NCI-H2171 treated with DMSO at 0.1 percent for 48 hours (cell line): Measurements from ENCODE around the gene CDH1.

Experiments used
- DNase-seq: peaks from one replicate; lab custom pipeline; 2025; lab: John Stamatoyannopoulos, UW

Gene CDH1

DNA sequence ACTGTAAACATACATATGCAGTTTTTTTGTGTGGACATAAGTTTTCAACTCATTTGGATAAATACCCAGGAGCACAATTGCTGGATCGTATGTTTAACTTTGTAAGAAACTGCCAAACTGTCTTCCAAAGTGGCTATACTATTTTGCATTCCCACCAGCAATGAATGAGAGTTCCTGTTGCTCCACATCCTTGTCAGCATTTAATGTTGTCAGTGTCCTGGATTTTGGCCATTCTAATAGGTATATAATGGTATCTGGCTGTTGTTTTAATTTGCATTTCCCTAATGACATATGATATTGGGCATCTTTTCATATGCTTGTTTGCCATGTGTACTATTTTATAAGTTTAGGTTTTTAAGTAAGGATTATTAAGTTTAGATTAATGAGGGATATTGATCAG is 120.4 kb downstream of the CDH1 start:
- DNase-seq, result no peak

GRCh38 chr16:68859828-68860227 is 122.7 kb downstream of the CDH1 start:
- no peak for DNase-seq

DNA sequence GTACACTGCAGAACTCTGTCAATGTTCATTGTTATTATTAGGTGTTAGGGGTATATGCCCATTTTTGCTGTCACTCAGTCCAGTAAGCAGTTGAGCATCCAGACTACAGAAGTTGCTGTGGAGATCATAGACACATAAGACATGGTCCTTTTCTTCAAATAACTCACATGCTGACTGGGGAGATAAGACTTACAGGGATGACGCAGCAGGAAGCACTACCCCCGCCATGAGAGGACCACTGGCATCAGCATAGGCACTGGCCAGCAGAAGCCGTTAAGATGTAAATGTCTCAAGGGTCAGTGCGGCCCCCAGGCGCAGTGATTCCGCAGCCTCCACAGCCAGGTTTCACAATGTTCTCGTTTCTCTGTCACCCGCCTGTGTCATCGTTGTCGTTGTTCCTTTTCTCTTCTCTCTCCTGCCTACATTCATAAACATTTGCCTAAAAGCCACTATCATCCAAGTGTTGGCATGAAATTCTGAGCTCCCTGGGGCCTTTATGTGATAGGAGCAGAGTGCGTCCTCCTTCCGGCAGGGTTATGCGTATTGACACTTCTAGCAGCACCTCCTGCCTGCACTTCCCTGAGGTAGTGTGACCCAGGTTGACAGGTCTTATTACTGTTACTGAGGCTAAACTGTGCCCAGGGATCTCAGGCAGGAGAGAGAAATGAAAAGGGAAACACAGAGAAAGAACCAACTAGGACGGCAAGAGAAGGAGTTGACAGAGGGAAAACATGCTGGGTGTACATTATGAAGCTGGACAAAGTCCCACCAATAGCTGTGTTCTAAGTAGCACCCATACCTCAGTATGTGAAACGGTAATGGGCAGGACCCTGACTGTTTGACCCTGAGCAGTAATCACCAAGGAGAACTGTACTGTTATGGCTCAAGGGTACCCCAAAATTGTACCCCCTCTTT is 124.1 kb downstream of the CDH1 start:
- DNase-seq, result no peak

GRCh38 chr16:68866933-68867332 is 129.8 kb downstream of the CDH1 start:
- peak; percentile 85 for DNase-seq

DNA sequence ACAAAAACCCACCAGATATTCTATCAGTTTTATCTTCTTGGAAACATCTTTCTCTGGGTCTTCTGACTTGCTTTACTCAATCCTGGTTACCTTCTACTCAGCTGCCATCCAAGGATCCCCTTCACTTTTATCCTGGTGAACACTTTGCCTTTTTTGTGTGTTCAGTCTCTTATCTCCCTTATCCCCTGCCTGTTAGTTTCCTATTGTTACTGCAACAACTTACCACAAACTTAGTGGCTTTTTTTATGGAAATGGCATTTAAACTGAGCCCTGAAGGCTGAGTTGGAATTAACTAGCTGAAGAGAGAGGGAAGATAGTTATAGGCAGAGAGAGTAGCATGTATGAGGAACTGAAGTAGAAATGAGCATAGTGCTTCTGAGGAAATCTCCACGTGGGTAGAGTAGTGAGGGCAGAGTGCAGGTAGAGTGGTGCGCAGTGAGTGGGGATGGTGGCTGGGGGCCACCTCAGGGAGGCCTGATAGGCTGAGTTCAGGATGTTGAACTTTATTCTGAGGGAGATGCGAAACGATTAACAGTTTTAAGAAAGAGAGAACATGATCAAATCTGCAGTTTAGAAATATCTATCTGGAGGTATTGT is 132.5 kb downstream of the CDH1 start:
- DNase-seq, result no peak

GRCh38 chr16:68873635-68874471 is 136.8 kb downstream of the CDH1 start:
- DNase-seq, result no peak

DNA sequence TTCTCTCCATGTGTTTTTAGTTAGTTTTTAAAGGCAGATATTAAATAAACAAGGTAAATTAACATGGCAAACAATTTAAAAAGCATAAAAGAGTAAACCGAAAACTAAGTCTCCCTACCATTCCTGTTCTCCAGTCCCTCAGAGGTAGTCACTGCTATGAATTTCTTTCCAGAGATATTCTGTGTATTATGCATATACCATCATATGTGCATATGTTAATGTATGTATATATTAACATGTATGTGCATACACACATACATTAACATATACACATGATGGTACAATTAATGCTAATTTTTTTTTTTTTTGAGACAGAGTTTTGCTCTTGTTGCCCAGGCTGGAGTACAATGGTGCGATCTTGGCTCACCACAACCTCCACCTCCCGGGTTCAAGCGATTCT is 138.8 kb downstream of the CDH1 start:
- DNase-seq, result no peak

- DNase-seq, result no peak
These were observed 146.6 kb downstream of the CDH1 start for GRCh38 chr16:68883685-68884084.

GRCh38 chr16:68884401-68884800 is 147.3 kb downstream of the CDH1 start:
- no peak for DNase-seq
